ENCODE measurements around the gene PPFIBP2.

The PPFIBP2 gene

DNA sequence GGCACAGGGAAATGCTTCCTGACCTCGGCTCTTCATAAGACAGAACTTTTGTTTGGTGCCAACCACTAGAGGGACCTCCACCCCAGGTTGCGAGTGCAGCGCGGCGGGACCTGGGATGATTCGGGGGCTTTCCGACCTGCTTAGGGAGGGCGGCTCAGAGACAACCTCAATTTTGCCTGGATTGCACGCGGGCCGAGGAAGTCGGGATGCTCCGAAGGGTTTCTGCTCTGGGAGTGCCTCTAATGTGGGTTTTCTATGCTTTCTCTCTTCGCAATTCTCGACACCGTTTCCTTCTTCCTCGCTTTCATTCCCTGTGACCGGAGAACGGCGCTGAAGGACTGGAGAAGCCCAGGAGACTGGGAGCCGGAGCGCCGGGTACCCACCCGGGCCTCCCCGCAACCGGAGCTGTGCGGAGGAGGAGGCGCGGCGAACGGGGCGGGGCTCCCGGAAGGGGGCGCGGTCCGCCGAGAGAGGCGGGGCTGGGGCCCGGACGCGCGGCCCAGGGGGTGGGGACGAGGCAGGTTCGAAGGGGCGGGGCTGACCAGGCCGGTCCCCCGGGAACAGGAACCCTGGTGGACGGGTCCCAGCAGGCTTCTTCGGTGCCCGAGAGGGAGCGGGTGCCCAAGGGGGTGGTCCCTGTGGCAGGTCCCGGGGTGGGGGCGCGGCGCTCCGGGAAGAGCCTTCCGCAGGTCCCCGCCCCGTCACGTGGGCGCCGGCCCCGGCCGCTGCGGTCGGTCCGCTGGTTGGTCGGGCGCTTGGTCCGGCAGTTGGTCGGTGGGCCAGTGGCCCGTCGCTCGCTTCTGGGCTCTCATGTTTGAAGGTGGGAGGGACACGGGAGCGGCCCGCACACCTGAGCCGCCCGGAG is at the start of gene PPFIBP2:
Gene PPFIBP2, plus strand, starts transcription at position 766 of the 865 bp plus-strand sequence. CDS start 35,477 bp downstream, outside the sequence.
- no peak for DNase-seq

DNA sequence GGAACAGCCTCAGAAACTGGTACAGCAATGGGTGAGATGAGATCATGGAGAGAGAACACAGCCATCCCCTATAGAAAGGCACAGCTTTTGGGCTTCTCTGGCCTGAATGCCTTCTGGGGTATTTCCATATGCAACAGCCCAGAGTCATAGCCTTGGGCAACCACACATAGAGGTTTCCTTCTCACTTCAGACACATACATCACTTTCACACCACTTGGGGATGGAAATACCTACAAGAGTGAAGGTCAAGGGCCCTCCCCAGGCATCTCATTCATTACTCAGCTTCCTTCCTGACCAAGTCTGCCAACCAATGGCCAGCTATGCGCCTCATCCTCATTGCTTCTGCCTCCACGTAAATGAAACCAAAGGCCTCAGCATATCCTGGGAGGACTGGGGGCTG is 46.1 kb upstream of the PPFIBP2 start:
- no peak for DNase-seq

DNA sequence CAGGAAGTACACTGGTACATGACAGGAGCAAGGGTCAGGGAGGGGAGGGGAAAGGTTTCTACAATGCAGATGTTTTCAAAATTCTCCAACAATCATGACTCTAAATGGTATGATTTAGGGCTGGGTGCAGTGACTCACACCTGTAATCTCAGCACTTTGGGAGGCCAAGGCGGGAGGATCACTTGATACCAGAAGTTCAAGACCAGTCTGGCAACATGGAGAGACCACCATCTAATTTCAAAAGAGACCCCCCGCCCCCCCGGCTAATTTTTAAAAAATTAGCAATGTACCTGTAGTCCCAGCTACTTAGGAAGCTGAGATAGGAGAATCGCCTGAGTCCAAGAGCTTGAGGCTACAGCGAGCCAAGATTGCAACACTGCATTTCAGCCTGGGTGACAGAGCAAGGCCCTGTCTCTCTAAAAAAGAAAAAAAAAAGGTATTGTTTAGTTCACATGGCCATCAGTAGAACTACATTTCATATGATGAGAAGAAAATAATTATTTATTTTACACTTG is 44.4 kb upstream of the PPFIBP2 start:
- no peak for DNase-seq

DNA sequence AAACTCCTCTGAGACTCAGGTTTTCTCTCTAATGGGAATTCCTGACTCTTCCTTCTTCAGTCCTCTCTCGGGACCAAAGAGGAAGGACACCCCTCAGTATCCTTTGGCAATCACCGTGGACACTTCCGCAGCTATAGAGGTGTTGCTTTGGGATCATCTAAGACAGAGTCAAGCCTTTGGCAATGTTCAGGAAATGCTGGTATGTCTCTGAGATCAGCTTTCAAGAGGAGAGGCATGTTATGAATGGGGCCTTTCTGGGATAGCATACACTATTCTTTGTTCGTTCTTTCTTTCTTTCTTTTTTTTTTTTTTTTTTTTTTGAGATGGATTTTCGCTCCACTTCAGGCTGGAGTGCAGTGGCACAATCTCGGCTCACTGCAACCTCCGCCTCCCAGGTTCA is 42.7 kb upstream of the PPFIBP2 start:
- no peak for DNase-seq

DNA sequence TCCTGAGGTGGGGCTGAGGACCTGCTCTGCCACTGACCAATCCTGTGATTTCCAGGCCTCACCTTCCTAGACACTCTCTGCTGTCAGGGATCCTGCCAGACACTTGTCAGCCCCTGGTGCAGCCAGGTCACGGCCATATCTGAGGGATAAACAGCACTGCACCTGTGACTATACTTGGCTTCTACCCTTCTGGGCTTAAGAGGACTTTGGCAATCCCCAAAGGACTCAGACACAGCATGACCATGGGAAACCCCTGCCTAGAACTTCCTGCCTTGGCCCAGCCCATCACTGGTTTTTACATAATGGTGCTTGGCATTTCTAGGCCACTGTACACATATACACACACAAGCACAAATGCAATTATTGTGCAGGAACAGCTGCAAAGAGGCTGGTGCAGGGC is 40.1 kb upstream of the PPFIBP2 start:
- no peak for DNase-seq

DNA sequence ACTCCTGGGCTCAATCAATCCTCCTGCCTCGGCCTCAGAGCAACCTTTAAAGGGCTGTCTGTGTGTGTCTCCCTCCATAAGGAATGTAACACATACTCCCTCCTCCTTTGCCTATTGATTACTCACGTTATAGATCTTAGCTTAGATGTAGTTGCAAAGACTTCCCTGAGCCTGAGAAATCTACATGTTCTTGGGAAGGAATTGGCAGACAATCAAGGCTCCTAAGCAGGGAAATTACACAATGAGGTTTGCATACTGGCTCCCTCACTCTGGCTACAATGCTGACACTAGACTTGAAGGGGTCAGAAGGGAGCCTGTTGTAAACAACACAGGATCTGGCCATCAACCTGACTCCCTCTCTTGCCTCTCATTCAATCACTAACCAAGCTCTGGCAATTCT is 33.7 kb upstream of the PPFIBP2 start:
- DNase-seq = no peak

DNA sequence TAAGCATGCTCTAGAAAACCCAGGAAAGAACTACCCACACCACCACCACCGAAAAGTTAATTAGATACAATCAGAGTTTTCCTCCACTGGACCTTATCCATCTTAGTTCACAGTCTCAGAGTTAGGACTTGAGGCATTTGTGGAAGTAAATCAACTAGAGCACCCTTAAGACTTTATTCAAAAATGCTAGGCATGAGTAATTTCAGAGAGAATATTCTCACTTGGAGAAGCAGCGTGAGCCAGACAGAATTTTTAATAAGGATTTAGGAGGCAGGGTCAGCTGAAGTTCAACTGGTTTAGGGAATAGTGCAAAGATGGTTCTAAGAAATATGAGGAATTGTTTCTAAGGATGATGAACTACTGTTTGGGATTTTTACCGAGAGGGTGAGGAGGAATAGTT is 29.7 kb upstream of the PPFIBP2 start:
- no peak for DNase-seq

DNA sequence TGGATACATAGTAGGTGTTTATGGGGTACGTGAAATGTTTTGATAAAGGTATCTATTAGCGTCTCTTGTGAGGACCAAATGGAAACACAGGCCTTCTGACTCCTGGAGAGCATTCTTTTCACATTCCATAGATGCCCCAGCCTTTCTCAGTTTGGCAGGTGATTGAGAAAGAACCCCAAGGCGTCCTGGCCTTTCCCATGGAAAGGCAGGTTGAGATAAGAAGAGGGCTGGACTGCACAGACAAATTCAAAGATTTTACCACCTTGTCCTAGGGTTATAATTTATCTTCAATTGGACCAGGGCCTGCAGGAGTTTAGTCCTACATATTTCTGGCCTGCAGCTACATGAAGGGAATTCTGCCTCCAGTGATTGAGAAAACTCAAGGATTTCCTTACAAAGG is 29.2 kb upstream of the PPFIBP2 start:
- no peak for DNase-seq

DNA sequence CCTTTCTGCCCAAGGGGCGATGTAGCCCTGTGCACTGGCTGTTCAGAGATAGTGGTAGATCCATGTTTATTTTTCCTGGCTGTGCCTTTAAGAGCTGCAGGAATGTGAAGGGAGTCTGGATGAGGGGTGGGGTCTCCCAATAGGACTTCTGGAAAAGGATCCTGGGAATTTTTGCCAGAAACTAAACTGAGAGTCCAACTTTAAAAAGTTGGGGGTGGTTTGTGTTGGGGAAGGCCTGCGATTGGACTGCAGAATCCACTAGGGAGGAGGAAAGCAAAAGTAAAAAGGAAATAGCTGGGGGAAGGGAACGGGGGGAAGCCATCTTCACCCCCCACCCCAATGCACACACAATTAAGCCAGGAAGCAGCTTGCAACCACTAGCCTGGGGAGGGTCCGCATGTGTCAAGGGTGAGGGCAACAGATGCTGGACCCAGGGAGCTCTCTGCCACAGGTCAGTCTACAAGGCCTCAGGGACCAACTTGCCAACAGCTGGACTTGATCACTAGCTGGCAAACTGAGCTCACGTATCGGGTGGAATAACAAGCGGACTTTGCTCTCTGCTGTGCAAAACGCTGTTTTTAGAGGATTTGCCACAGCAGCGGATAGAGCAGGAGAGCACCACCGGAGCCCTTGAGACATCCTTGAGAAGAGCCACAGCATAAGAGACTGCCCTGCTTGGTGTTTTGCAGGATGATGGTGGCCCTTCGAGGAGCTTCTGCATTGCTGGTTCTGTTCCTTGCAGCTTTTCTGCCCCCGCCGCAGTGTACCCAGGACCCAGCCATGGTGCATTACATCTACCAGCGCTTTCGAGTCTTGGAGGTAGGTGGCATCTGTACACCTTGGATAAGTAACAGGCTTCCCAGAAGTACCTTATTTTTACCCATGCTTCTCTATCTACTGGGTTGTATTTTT is 28.4 kb upstream of the PPFIBP2 start, which contains the start of gene OLFML1:
Gene OLFML1, plus strand, starts transcription at position 321 of the 912 bp plus-strand sequence. Its CDS starts 370 bp downstream, at position 691.
- no peak for DNase-seq

DNA sequence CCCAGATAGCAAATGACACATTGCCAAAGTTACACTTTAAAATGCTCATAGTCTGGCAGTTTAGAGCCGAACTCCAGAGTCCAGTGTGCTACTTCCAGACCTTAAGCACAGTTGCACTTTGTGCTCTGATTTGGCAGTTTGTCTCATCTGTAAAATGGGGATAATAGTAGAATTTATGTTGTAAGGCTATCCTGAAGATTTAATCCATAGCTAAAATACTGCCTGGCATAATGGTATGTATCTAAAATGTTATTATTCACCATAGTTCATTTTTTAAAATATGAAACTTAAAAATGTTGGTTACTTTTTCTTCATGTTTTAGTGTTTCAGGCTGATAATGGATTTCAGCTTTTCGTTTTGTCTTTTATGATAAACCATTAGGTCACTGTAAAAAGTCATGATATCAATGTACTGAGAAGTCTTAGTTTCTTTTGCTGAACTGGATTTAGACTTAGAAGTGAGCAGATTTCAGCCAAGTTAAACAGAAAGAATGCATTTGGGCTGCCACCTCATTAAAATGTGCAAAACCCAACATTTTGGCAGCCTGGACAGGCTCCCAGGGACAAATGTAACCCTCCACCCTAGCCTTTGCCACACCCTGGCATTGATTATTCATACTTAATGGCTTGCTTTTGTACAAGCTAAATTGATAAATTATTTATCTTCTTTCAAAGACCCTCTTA is 27.6 kb upstream of the PPFIBP2 start:
- no peak for DNase-seq

DNA sequence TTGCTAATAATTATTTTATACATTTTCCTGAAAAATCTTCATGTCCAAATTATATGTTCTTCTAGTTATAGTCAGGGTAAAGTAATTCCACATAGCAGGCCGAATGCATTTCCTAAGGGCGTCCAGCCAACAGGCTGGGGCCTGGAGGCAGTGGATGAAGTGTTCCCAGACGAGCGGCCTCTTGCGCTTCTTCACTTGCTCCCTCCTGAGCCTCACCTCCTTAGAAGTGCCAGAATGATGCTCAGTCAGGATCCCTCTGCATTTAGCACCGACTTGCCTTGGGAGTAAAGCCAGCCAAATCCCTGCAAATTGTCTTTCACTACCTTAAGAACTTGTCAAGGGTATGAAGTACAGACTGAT is 27.0 kb upstream of the PPFIBP2 start:
- DNase-seq = no peak

DNA sequence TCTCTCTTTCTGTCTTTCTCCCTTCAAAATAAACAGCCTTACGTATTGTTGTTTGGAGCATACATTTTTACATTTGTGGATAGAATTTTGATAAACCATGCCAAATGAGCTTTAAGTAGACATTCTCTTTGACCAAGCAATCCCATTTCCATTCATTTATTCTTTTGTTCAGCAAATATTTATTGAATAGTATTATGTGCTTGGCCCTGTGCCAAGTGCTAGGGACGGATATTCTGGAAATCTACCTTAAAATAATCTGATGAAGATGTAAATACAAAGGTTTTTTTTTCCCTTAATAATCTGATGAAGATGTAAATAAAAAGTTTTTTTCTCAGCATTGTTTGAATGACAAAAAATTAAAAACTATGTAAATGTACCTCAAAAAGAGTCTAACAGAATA is 26.4 kb upstream of the PPFIBP2 start:
- DNase-seq = no peak

DNA sequence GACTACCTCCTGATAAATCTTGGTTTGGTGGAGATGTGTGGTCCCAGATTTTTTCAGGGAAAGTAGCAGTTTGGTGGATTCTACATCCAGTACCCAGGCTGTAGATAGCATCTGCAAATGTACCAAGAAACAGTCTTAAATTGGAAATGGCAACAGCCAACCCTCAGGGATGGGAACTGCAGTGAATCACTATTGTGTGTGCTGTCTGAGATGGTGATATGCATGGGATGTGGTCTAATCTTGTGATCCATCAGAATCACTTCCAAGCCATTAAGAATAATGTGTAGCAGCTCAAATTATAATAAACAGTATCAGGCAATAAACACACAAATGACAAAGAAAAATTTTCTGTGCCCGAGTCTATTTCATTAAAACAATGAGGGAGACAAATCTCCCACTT is 25.1 kb upstream of the PPFIBP2 start:
- no peak for DNase-seq

DNA sequence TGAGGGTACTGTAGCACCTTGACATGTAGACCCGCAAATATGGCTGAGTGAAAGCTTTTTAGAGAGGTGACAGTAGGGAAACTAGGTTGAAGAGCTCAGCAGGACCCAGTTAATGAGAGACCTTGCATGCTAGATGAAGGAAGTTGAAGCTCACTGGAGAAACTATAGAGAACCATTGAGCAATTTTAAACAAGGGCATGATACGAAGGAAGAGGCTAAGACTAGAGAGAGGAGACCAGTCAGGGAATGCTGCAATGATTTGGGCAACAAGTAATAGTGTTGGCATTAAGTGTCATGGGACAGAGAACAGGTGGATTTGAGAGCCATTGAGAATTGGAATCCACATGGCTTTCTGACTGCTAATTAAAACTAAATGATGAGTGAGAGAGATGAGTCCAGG is 24.4 kb upstream of the PPFIBP2 start:
- DNase-seq = no peak

DNA sequence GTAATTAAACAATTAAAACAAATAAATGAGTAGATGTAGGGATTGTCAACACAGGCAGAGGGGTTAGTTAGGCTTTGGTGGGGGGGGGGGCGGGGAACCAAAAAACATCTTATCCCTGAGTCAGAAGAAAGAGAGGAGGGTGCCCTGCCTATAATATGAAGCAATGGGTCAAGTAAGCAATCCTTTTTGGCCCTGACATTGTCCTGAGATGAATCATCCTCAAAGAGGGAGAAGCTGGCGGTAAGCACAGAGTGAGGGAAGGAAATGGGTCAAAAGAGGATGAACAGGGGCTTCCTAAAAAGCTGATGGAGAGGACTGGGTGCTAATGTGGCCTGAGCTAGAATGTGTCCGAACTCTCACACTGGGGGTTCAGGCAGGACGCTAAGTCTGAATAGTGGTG is 23.7 kb upstream of the PPFIBP2 start:
- no peak for DNase-seq

DNA sequence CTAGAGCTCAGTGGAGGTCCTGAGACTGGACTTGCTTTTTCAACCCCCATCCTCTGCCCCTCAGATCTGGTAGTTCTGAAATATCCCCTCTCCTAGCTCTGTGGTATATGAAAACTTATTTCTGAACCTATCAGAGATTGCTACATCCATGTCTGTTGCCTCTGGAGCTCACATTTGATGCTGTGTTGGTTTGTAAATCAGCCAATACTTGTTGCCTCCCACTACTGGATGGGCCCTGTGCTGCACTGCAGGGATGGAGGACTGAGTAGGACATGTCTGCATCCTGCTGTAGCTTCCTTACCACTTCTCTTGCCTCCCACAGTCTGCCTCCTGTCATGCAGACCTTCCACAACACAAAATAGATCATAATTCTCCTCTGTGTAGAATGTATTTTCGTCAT is 23.3 kb upstream of the PPFIBP2 start:
- no peak for DNase-seq

DNA sequence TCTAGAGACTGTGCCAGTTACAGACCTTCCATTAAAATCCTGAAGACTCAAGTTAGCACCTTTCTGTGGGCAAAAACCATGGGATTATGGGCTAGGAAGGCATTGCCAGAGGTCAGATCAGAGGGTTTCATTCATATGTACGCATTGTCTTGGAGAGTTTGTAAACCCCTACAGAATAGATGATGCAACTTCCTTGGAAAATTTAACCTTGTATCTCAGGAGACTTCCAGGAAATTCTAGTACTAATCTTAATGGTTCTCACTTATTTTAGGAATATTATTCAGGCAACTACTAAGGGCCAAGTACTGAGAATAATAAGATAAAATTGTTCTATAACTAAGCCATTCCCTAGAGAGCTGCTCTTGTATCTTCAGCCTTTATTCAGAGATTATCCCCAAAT is 21.5 kb upstream of the PPFIBP2 start:
- no peak for DNase-seq

DNA sequence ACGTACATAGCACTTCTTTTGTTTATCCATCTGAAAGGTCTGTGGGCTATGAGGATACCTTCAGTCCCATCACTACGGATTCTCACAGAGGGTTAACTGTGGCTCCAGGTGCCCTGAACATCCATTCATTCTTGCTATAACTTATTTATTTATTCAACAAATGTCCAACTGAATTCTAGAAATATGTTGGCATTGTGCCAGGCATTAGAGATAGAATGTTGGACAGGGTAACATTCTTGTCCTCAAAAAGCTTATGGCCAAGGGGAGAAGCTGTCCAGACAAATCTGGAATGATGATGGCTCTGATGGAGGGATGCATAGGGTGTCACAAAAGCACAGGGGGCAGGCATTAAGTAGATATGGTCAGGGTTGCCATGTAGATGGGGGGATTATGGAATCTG is 20.1 kb upstream of the PPFIBP2 start:
- DNase-seq = no peak

DNA sequence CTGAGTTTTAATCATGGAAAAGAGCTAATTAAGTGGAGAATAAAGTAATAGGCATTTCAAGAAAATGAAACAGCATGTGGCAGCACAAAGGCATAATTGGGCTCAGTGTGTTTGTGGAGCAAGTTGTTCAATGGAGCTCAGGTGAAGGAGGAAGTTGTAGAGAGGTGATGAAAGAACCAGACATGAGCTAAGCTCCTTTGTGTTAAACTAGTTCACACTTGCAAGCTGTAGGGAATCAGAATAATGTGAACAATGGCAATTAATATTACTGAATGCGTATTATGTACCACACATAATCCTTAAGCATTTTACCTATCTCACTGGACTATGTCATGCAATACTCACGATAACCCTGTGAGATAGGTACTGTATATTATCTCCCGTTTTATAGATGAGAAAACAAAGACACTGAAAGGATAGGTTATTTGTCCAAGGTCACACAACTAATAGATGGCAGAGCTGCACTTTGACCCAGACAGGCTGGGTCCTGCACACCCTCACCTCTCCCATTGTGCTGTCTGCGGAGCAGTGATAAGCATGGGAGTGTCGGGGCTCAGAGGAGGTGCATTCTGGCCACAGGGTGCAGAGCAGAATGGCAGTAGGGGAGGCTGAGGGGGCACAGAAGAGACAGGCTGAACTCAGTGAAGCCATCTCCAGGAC is 19.6 kb upstream of the PPFIBP2 start:
- no peak for DNase-seq

DNA sequence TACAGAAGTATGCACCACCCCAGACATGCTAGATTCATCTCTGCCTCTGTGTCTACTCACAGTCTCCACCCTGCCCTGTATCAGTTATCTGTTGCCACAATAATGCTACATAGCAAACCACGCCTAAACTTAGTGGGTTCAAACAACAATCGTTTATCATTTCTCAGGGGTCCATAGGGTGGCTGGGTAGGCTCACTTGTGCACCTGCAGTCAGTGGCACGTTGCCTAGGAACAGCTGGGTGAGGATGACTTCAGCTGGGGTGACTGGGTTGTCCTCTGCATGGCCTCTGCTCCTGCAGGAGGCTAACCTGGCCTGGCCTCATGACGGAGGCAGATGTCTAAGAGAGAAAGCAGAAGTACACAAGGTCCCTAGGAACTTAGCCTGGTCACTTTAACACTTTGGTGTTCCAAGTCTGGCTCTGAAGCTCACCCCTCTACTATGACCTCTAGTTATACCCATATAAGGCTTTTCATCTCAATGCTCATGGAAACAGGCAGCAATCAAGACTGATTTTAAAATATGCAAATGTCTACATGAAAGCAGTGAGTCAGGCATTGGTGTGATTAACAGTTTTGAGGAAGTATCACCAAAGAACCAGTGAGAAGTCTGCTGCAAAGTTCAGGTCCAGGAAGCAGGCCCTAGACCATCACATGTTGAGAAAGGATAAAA is 17.8 kb upstream of the PPFIBP2 start:
- no peak for DNase-seq

DNA sequence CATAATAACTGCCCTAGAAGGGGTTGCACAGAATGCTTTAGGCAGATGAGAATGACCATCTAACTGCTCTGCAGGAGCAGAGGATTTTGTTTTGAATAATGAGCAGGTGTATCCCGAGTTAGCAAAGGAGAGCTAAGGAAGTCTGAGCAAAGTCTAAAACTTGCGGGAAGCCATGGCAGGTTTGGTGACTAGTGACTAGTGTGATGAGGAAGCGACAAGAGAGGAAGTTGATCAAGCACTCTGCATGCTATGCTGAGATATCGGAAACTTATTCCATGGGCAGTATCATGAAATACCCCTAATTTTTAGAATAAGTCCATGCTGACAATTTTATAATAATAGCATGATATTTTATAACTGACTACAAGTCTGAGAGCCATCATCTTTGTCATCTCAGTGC is 15.6 kb upstream of the PPFIBP2 start:
- DNase-seq = no peak

DNA sequence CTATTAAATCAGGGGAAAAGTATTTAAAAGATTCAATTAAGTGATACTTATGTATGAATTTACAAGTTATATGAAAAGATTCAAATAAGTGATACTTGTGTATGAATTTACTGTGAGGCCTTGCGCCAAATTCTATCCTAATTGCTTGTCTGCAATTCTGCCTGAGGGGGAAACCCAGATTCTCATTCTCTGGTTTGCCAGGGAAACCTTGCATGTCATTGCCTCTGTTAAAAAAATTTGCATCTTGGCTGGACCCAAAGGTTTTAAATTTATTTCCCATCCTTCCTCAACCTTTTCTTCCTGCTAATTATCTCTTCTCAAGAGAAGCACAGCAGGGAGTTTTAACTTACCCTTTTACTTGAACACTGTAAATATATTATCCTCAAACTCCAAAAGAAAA is 14.7 kb upstream of the PPFIBP2 start:
- no peak for DNase-seq
